ENCODE measurements around the gene CHRD.

CHRD gene

DNA sequence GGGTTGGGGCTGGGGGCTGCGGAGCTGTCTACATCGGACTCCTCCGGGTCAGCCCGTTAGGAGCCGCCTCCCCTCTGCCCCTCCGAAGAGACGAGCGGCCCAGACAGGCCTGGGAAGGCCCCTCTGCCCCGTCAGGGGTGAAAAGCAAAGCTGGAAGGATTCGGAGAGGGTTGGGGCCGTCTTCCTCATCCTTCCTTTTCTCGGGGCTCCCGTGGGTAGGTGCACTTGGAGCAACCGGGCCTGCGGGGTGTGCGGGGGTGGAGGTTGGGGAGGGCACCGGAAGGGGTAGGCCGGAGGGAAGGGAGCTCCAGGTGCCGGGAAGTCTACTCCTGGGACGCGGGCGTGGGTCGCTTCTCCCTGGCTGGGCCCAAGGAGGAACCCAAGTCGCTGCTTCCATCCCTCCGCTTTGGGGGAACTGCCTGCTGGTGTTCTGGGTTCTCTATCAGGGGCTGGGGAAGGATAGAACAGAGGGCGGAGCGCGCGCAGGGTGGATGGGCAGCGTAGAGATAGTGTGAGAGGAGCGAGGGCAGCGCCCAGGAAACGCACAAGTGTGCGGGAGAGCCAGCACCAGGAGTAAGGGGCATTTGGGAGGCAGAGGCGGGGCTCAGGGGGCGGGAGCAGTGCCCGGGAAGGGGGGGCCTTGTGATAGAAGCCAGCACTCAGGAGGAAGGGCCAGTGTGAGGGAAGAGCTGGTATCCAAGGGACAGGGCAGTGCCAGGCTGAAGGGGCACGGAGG is 17.8 kb upstream of the CHRD start:
- peak in 1 of 4 experiments; percentile 33 for DNase-seq

GRCh38 chr3:184362668-184363546 is 16.9 kb upstream of the CHRD start:
- DNase-seq, result peak; percentile 84 to 88 (median 86)

DNA sequence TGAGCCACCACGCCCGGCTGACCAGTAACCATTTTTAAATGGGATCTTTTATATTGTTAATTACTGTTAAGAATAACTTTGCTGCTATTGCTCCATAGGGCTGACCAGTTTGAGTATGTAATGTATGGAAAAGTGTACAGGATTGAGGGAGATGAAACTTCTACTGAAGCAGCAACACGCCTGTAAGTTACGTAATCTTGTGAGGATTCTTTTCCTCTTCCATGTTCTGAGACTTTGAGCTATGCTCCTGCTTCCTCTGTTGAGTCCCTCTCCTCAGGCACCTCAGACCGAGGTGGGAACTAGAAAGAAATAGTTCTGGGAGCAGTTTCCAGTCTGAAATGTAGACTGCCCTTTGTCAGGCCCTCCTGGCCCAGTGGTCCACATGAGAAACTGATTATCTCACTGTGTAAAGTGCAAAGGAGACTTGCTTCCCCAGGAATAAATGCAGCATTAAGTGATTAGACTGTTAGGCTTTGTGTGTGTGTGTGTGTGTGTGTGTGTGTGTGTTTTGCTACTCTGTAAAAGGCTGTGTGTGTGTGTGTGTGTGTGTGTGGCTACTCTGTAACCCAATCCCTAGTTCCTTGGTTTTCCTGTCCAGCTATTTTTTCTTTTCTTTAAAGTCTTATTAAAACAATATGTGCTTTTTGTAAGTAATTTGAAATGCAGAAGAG is 13.1 kb upstream of the CHRD start:
- no peak for DNase-seq

DNA sequence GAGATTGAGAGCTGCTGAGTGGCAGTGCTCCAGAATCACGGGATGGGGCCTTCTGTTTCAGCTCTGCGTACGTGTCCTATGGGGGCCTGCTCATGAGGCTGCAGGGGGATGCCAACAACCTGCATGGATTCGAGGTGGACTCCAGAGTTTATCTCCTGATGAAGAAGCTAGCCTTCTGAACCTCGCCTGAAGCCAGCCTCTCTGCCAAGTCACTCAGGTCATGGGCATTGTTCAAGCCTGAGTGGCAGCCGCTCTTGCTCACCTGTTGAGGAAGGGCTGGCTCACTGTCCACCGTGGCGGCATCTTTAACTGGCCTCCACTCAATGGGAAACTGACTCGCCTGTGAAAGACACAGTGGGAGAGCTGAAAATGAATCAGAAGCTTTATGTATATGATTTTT is 11.7 kb upstream of the CHRD start:
- DNase-seq, result no peak

DNA sequence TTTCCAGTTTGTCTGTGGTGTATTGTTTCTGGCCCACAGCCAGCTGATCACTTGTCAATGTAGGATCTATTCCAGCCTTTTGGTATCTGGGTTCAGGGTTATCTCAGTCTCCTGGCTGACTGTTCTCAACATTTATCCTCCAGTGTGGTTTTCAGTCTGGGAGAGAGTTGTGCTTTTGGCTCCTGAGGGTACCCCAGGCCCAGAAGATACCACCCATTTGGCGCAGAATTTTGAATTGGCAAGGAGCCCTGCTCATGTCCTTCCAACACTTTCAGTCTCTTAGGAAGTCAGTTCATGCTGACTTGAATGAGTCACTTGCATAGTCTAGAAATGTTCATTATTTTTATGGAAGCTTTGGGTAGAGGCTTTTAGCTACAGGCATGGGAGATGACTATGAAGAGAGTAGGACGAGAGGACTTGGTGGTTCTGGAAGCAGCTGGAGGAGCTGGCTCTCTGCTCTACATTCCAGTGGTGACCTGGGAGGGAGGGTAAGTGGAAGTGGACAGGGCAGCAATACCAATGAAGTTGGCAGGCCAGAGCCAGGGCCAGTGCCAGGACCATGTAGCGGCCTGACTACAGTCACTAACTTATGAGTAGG is 11.2 kb upstream of the CHRD start:
- no peak for DNase-seq

DNA sequence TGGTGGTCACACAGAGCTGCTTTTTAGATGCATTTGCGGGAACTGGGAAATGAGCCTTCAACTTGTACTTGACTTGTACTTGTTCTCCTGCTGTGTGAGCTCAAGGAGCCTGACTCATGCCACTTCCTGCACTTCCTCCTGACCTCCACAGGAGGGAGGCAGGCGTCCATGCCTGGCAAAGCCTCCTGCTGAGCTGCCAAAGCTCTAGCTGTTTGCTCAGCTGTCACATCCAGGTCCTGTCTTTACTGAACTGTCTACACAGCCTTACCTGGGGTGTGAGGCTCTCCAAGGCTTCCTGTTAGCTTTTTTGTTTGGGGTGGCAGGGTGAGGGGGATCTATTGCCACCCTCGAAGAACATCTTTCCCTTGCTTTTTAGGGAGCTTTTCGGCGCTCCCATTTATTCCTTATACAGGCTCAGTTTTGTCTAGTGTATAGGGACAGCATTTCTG is 8.3 kb upstream of the CHRD start:
- peak in 2 of 4 experiments; percentile 6 to 30 for DNase-seq

- DNase-seq, result no peak
Observed at GRCh38 chr3:184372296-184372821, 7.5 kb upstream of the CHRD start.

- no peak for DNase-seq
Observed at GRCh38 chr3:184372911-184373310, 6.9 kb upstream of the CHRD start.

- no peak for DNase-seq
Observed at GRCh38 chr3:184373422-184373821, 6.4 kb upstream of the CHRD start.

GRCh38 chr3:184375747-184376461 is 4.0 kb upstream of the CHRD start:
- no peak for DNase-seq

GRCh38 chr3:184377374-184377773 is 2.5 kb upstream of the CHRD start:
- DNase-seq, result no peak

DNA sequence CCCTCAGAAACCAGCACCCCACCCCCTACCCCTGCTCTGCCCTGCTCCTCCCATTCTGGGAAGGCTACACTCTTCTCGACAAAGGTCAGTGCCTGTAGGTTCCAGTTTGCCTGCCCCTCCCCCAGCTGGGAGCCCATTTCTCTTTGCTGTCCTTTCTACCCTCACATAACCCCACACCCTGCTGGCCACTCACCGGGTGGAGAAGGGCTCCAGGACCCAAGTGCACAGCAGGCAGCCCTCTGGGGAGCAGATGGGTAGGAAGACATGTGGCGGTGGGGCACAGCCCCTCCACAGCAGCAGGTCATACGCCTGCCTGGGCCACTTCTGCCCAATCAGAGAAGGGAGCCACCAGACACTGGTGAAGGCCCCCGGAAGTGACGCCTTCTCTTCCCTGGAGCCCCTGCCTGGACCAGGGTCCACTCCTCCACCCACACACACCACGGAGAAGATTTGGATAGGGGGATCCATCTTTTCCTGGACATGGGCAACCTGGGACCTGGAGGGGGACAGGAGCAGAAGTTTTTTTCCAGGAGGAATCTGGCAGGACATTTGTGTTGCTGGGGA is 1.9 kb upstream of the CHRD start, which contains the start of gene THPO:
TSS of gene THPO (minus strand) at position 326 of the 564 bp plus-strand sequence. CDS start 1,948 bp downstream, outside the sequence.
- no peak for DNase-seq

GRCh38 chr3:184378651-184379357 is 1.1 kb upstream of the CHRD start:
- no peak for DNase-seq

DNA sequence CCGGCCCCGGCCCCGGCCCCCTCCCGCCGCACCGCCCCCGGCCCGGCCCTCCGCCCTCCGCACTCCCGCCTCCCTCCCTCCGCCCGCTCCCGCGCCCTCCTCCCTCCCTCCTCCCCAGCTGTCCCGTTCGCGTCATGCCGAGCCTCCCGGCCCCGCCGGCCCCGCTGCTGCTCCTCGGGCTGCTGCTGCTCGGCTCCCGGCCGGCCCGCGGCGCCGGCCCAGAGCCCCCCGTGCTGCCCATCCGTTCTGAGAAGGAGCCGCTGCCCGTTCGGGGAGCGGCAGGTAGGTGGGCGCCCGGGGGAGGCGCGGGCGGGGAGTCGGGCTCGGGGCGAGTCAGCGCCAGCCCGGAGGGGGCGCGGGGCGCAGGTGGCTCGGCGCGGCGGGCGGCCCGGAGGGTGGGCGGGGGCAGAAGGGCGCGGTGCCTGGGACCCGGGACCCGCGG is 352 bp downstream of the CHRD start:
- DNase-seq, result no peak

- no peak for DNase-seq
Observed at GRCh38 chr3:184380627-184381260, 890 bp downstream of the CHRD start.

DNA sequence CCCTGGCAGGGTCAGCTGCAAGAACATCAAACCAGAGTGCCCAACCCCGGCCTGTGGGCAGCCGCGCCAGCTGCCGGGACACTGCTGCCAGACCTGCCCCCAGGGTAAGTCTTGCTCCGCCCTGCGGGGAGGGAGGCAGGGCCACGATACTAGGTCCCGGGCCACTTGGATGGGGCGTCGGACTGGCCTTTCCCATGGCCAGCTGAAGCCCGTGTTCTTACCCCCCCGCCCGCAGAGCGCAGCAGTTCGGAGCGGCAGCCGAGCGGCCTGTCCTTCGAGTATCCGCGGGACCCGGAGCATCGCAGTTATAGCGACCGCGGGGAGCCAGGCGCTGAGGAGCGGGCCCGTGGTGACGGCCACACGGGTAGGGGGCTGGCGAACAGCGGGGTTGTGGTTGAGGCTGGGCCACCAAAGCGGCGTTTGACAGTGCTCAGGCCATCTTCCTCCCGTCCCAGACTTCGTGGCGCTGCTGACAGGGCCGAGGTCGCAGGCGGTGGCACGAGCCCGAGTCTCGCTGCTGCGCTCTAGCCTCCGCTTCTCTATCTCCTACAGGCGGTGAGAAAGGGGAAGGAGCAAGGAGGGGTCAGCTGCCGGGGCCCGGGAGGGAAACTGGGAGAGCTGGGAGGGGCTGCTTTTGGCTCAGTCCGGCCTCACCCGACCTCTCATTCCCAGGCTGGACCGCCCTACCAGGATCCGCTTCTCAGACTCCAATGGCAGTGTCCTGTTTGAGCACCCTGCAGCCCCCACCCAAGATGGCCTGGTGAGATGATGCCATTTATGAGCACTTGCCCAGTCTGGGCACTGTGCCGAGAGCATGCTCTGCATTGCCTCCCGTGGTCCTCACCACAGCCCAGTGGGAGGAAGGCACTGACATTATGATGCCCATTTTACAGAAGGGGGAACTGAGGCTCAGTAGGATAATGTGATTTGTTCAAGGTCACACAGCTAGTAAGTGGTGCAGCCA is 1.7 kb downstream of the CHRD start:
- no peak for DNase-seq

DNA sequence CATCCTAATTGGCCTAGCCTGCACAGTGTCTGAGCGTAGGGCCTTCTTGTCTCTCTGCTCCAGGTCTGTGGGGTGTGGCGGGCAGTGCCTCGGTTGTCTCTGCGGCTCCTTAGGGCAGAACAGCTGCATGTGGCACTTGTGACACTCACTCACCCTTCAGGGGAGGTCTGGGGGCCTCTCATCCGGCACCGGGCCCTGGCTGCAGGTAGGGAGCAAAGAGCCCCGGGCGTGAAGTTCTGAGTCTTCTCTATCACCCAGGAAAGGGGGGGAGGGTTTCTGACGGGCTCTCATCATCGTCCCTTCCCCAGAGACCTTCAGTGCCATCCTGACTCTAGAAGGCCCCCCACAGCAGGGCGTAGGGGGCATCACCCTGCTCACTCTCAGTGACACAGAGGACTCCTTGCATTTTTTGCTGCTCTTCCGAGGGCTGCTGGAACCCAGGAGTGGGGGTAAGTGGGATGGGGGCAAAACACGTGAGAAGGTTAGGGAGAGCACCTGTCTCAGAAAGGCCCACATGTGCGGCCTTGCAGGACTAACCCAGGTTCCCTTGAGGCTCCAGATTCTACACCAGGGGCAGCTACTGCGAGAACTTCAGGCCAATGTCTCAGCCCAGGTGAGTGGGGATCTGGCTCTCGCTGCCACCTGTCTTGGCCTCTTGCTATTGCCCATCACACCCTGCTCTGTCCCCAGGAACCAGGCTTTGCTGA is 2.6 kb downstream of the CHRD start:
- no peak for DNase-seq

DNA sequence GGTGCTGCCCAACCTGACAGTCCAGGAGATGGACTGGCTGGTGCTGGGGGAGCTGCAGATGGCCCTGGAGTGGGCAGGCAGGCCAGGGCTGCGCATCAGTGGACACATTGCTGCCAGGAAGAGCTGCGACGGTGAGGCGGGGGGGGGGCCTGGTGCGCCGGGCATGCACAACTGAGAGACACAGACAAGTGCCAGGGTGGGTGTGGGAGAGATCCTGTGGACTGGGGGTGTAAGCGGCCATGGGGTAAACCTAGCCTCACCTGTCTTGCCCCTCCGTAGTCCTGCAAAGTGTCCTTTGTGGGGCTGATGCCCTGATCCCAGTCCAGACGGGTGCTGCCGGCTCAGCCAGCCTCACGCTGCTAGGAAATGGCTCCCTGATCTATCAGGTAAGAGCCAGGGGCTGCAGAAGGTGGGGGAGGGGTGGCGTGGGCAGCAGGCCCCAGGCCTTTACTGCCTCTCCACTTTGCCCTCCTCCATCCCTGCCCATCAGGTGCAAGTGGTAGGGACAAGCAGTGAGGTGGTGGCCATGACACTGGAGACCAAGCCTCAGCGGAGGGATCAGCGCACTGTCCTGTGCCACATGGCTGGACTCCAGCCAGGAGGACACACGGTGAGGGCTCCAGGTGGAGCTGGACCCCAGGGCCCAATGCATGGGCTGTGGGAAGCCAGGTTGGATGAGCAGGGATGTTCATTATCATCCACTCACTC is 3.3 kb downstream of the CHRD start:
- no peak for DNase-seq
